Lower lobe of right lung (tissue), 2 donors: Measurements from ENCODE around the gene APMAP. TPM values are rescaled to one million over a fixed set of nuclear protein-coding genes. Genes with fewer than 3 reads are reported as not detected.
A peak's percentile ranks its signal among the peaks of the same experiment; 100 is the strongest.

ENCODE experiments used
- ATAC-seq, 2 donors: fragments of 200-7000 bp; cut with Tn5 transposase; one replicate each; pipeline ENCODE4 v1.9.1; 2020 to 2022; ENCODE audit warnings: mild to moderate bottlenecking in 2 of 2, moderate library complexity in 2 of 2
- DNase-seq: peaks from one replicate; pipeline ENCODE4 v3.0.0-alpha.2; 2020
- H3K27ac ChIP-seq: fragments of 200-600 bp; one replicate; pipeline ENCODE4 v1.8.0; 2022
- H3K27me3 ChIP-seq: fragments of 200-600 bp; one replicate; pipeline ENCODE4 v1.8.0; 2022; ENCODE audit warnings: low read depth
- H3K36me3 ChIP-seq: fragments of 200-600 bp; one replicate; pipeline ENCODE4 v1.8.0; 2022; ENCODE audit warnings: mild to moderate bottlenecking
- H3K4me1 ChIP-seq: fragments of 200-600 bp; one replicate; pipeline ENCODE4 v1.8.0; 2022
- H3K4me3 ChIP-seq: fragments of 200-600 bp; one replicate; pipeline ENCODE4 v1.8.0; 2022; ENCODE audit warnings: mild to moderate bottlenecking
- H3K9me3 ChIP-seq: fragments of 200-600 bp; one replicate; pipeline ENCODE4 v1.8.0; 2022
- intact Hi-C: fragments of 100-400 bp; cut with DNase I; formaldehyde crosslinking; loops from one replicate; pipeline ENCODE4 v1.11.0; 2022
- total RNA-seq: library from RNA; stranded (reverse); fragmentation: NEBNext Ultra II Directional; extraction: Animal tissue kit (Norgen Biotek cat#: 25700); gene quantifications from one replicate; pipeline ENCODE4 v1.2.1, GENCODE V29; 2021
- TF ChIP-seq, protein P1 (sequence below): fragments of 200-600 bp; IDR thresholded peaks from one replicate; pipeline ENCODE4 v1.8.0; 2022; ENCODE audit warnings: antibody characterized with exemption, mild to moderate bottlenecking
- donor health status: DM: no; HTN: yes; CAD: no; lungs with severe emphysema.

Gene APMAP
- total RNA-seq, 1 donor from 2014 or later: 82.9 TPM

DNA sequence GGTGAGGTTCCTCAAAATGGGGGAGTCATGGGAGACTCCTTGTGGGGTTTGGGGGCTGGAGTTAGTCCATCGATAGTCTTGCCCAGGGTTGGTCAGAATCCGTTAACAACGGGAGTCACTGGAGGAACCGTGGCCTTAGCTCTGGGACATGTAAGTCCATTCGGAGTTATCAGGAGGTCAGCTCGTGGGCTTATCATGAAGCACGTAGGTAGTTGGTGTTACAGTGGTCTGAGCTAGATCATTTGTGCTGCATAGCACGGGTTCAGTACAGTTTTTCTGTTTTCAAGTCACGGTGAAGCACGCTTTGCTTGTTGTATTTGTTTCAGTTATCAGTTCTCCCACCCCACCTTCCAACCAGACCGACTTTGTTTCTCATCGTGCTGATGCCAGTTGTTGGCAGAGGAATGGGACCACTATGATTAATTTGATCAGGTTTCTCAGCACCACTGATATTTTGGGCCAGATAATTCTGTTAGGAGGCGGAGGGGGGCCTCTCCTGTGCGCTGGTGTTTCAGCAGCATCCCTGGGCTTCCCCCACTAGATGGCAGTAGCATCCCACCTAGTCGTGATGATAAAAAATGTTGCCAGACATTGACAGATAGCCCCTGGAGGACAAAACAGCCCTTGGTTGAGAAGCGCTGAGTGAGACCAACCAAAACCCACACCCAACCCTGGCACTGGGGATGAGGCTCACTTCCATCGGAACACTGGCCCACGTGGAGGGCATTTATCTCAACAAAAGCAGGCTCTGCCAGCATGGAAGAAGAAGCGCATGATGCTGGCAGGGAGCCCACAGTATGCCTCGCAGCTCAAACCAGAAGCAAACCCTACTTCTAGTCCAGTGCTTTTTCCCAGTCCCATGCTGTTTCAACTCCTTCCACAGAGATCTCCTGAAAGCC is 2.2 kb upstream of the APMAP start:
- Histone ChIP-seq H3K4me1 (peaks cover 37% of the 10 kb centered on the region), H3K27ac (no peak overlapping the region)

DNA sequence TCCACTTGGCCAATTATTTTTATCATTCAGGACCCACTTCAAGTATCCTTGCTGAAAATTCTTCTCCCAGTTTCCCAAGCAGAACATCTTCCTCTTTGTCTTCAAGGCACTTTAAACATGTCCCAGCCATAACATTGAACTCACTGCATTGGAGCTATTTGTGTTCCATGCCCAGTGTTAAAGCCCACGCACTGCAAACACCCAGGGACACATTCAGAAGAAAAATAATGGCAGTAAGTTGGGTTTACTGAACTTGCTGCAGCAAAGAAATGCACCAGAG is 1.6 kb upstream of the APMAP start:
- no peaks in the 10 kb centered on the region for H3K27me3 ChIP-seq
- H3K9me3 ChIP-seq: no peaks in the 10 kb centered on the region
- H3K36me3 ChIP-seq: no peaks in the 10 kb centered on the region
- ATAC-seq: no peak
- intact Hi-C loops: loop anchor here (5.0 kb wide), 1 partner anchor 73 kb away; no protein-coding TSS in a partner anchor
- H3K4me3 ChIP-seq: no peak overlapping the region
- peaks cover 36% of the 10 kb centered on the region for H3K4me1 ChIP-seq
- TF ChIP-seq, protein P1, sequence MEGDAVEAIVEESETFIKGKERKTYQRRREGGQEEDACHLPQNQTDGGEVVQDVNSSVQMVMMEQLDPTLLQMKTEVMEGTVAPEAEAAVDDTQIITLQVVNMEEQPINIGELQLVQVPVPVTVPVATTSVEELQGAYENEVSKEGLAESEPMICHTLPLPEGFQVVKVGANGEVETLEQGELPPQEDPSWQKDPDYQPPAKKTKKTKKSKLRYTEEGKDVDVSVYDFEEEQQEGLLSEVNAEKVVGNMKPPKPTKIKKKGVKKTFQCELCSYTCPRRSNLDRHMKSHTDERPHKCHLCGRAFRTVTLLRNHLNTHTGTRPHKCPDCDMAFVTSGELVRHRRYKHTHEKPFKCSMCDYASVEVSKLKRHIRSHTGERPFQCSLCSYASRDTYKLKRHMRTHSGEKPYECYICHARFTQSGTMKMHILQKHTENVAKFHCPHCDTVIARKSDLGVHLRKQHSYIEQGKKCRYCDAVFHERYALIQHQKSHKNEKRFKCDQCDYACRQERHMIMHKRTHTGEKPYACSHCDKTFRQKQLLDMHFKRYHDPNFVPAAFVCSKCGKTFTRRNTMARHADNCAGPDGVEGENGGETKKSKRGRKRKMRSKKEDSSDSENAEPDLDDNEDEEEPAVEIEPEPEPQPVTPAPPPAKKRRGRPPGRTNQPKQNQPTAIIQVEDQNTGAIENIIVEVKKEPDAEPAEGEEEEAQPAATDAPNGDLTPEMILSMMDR: no peak
- no peak for DNase-seq
- no peak overlapping the region for H3K27ac ChIP-seq

More for the DNA sequence above, 2.2 kb upstream of the APMAP start:
- no peak overlapping the region for H3K4me3 ChIP-seq
- DNase-seq: peak; percentile 68
- no peaks in the 10 kb centered on the region for H3K9me3 ChIP-seq
- intact Hi-C loops: loop anchor here (5.0 kb wide), 1 partner anchor 73 kb away; no protein-coding TSS in a partner anchor
- TF ChIP-seq, protein P1: peak; percentile 92
- H3K27me3 ChIP-seq: no peaks in the 10 kb centered on the region
- ATAC-seq: peak; percentile 63 to 74
- no peaks in the 10 kb centered on the region for H3K36me3 ChIP-seq

DNA sequence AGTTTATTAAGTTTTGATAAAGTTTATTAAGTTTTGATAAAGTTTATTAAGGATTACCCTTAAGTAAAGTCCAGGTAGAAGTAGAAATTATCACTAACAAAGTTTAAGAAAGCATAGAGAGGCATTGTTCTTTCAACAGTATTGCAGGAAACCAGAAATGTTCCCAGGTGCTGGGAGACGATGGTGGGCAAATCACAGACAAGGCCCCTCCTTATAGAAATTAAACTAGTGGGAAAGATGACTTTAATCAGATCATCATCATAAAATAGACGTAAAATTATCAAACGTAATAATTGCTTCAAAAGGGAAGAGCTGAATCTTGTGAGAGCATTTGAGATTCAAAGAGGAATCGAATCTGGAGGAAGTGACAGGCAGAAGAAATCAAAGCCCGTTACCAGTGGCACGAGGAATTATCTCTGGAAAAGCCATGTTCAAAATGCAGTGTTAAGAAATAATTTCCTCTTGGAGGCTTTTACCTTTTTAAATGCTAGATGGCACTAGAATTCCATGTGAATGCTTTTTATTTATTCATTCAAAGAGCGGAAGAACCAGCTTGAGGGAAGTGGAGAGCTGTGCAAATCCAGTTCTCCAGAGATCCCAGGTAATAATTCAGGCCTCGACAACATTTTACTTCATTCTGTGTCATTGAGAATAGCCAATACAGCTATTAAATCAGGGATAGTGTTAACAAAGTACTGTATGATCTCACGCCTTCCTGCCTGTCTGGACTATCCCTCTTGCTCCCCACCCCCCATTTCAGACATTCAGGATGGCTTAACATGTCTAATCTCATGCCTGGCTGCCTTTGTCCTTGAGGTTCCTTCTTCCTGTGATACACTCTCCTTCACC is 1.0 kb upstream of the APMAP start:
- Histone ChIP-seq H3K9me3 (no peaks in the 10 kb centered on the region), H3K4me3 (peak overlapping the region; percentile 88), H3K27ac (peak overlapping the region; percentile 96), H3K4me1 (peaks cover 36% of the 10 kb centered on the region), H3K27me3 (no peaks in the 10 kb centered on the region), H3K36me3 (no peaks in the 10 kb centered on the region)
- intact Hi-C loops: loop anchor here (5.0 kb wide), 1 partner anchor 74 kb away; no protein-coding TSS in a partner anchor
- no peak for DNase-seq
- TF ChIP-seq, protein P1: peak; percentile 43
- peak in 1 of 2 donors; percentile 50 for ATAC-seq

DNA sequence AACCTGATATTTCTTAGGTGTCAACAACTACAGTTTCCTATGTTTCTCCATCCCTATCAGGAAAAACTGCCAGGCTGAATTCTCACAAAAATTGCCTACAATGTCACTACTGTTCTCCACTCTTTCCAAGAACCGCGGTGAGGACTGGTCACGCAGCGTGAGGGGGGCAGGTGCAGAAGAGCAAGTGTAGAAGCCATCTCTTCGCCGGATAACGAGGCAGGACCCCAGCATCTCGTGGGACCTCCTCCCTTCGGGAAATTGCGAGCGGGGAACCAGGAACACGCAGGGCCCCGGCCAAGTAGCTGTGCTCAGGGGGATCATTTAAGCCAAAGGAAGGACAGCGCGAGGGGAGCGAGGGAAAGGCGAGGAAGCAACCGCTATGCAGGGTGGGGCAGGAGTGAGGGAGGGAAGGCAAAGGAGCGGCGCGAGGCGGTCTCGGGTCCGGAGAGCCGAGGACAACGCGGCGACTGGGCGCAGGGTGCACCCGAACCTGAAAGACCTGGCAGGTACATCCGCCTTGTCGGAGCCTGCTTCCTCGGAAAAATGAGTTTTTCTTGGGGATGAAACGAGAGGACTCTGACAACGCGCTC is 559 bp downstream of the APMAP start:
- ATAC-seq (peak; percentile 48 to 50), DNase-seq (peak; percentile 60)
- intact Hi-C loops: loop anchor here (5.0 kb wide), 1 partner anchor 75 kb away; no protein-coding TSS in a partner anchor
- Histone ChIP-seq H3K4me3 (peak overlapping the region; percentile 88), H3K36me3 (no peaks in the 10 kb centered on the region), H3K9me3 (no peaks in the 10 kb centered on the region), H3K4me1 (peaks cover 41% of the 10 kb centered on the region), H3K27me3 (no peaks in the 10 kb centered on the region), H3K27ac (peak overlapping the region; percentile 96)
- TF ChIP-seq, protein P1: no peak

DNA sequence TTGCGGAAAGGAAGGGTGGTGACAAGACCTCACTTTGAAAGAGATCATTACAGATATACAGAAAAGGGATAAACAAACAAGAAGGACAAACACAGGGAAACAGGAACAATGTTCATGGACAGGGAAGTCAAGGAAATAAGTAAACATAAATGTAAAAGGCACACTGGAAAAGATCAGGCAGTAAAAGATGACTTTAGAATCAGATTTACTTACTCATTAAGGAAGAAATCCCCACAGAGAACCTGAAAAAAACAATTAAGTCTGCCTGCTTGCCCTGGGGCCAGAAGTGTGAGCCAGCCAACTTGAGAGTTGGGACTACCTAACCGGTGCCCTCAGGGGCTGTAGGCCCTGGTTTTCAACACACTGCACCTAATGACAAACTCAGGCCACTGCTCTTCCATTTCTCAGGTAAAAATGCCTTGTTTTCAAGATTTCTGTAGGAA is 1.7 kb downstream of the APMAP start:
- H3K4me3 ChIP-seq: peak overlapping the region; percentile 88
- no peak for DNase-seq
- TF ChIP-seq, protein P1: no peak

More for the DNA sequence above, 1.7 kb downstream of the APMAP start:
- no peak overlapping the region for H3K27ac ChIP-seq
- no peaks in the 10 kb centered on the region for H3K27me3 ChIP-seq
- intact Hi-C loops: loop anchor here (5.0 kb wide), 1 partner anchor 76 kb away; no protein-coding TSS in a partner anchor
- peaks cover 52% of the 10 kb centered on the region for H3K4me1 ChIP-seq
- ATAC-seq: no peak
- H3K36me3 ChIP-seq: no peaks in the 10 kb centered on the region
- H3K9me3 ChIP-seq: no peaks in the 10 kb centered on the region
